Transverse colon (tissue), 4 donors: ENCODE data around the gene SPIN4.
"Not testable (repeated sequence)": the region's sequence is repeated elsewhere in the genome, so short reads cannot be mapped to it uniquely, and the experiment has no call there.

Experiments used
- CTCF ChIP-seq, 5 experiments: fragments of 200-600 bp in 3 of 5; fragments of 450-650 bp in 2 of 5; sonication (generic) in 3 of 5; IDR thresholded peaks; 1 replicate in 2 of 5; 2 replicates in 3 of 5; pipeline ENCODE4 v1.5.1; 2016 to 2017; ENCODE audit warnings: antibody characterized with exemption in 5 of 5, inconsistent platforms in 3 of 5, mild to moderate bottlenecking in 2 of 5, moderate library complexity in 1 of 5
- EP300 ChIP-seq: sonication (generic); formaldehyde crosslinking; IDR thresholded peaks from one replicate; pipeline ENCODE4 v1.6.1; 2017; ENCODE audit warnings: antibody characterized with exemption, low read depth
- POLR2A ChIP-seq: fragments of 450-650 bp; IDR thresholded peaks from one replicate; pipeline ENCODE4 v1.6.1; 2016; ENCODE audit warnings: antibody characterized with exemption, mild to moderate bottlenecking, moderate library complexity
- POLR2AphosphoS5 ChIP-seq, 3 donors: sonication (generic); formaldehyde crosslinking; IDR thresholded peaks; one replicate each; pipeline ENCODE4 v1.6.1; 2016; ENCODE audit warnings: antibody characterized with exemption in 3 of 3

GRCh38 chrX:63393094-63393493 lies 42.0 kb upstream of the SPIN4 start:
- TF ChIP-seq POLR2A; CTCF (IDR thresholded peaks at IDR 0.05); POLR2AphosphoS5 (IDR thresholded peaks at IDR 0.05); EP300: not testable (repeated sequence)
